ENCODE data around the gene VSTM2L.

- TF ChIP-seq, protein P1, sequence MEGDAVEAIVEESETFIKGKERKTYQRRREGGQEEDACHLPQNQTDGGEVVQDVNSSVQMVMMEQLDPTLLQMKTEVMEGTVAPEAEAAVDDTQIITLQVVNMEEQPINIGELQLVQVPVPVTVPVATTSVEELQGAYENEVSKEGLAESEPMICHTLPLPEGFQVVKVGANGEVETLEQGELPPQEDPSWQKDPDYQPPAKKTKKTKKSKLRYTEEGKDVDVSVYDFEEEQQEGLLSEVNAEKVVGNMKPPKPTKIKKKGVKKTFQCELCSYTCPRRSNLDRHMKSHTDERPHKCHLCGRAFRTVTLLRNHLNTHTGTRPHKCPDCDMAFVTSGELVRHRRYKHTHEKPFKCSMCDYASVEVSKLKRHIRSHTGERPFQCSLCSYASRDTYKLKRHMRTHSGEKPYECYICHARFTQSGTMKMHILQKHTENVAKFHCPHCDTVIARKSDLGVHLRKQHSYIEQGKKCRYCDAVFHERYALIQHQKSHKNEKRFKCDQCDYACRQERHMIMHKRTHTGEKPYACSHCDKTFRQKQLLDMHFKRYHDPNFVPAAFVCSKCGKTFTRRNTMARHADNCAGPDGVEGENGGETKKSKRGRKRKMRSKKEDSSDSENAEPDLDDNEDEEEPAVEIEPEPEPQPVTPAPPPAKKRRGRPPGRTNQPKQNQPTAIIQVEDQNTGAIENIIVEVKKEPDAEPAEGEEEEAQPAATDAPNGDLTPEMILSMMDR (IDR thresholded peaks at IDR 0.05; ENCODE audit: low read depth, low read length): no peak
- TF ChIP-seq POLR2A (IDR thresholded peaks at IDR 0.05; ENCODE audit: extremely low read depth, insufficient read length): no peak
Observed at GRCh38 chr20:37877832-37878772, 24.8 kb upstream of the VSTM2L start.
